Muscle of leg (tissue), 11 donors: ENCODE results near the gene PLEKHM1. TPM values are rescaled to one million over a fixed set of nuclear protein-coding genes. Genes with fewer than 3 reads are reported as not detected.

Experiments
- DNase-seq: peaks from one replicate; pipeline ENCODE4 v3.0.0; 2013
- H3K27ac ChIP-seq: one replicate; pipeline ENCODE4 v1.5.1; 2013; ENCODE audit warnings: mild to moderate bottlenecking, low read length, control low read depth
- H3K27me3 ChIP-seq: one replicate; pipeline ENCODE4 v1.6.1; 2013; ENCODE audit warnings: low read length; ENCODE audit not compliant: control insufficient read depth, insufficient read depth
- H3K36me3 ChIP-seq: one replicate; pipeline ENCODE4 v1.6.1; 2013; ENCODE audit warnings: low read length; ENCODE audit not compliant: control insufficient read depth, insufficient read depth
- H3K4me1 ChIP-seq: one replicate; pipeline ENCODE4 v1.6.1; 2013; ENCODE audit warnings: low read length; ENCODE audit not compliant: control insufficient read depth, insufficient read depth
- H3K4me3 ChIP-seq: one replicate; pipeline ENCODE4 v1.5.1; 2013; ENCODE audit warnings: low read length, control low read depth
- H3K9me3 ChIP-seq: replicated peaks from 2 replicates; pipeline ENCODE4 v1.6.1; 2013; ENCODE audit warnings: low read depth, low read length; ENCODE audit not compliant: control insufficient read depth
- WGBS: methylation state at CpG from one replicate; pipeline ENCODE4 v1.1.5; 2013; ENCODE audit warnings: missing lambda C conversion rate; ENCODE audit not compliant: insufficient coverage; 5-methylcytosine and 5-hydroxymethylcytosine counted together
- polyA plus RNA-seq, 8 donors: library from polyadenylated mRNA; unstranded; fragments of 120-200 nt; gene quantifications; one replicate each; pipeline versions ENCODE4 v1.2.1 to v1.2.3, GENCODE V29; 2013; ENCODE audit warnings: inconsistent platforms in 1 of 8, low replicate concordance in 1 of 8; ENCODE audit not compliant: insufficient read length in 8 of 8, insufficient read depth in 1 of 8
- total RNA-seq: library from RNA; stranded (reverse); fragments of 120-200 nt; gene quantifications from one replicate; pipeline ENCODE4 v1.2.4, GENCODE V29; 2013

Gene PLEKHM1
- total and polyA plus RNA-seq, 9 donors = 7.5 to 11.3 (median 8.9) TPM

DNA sequence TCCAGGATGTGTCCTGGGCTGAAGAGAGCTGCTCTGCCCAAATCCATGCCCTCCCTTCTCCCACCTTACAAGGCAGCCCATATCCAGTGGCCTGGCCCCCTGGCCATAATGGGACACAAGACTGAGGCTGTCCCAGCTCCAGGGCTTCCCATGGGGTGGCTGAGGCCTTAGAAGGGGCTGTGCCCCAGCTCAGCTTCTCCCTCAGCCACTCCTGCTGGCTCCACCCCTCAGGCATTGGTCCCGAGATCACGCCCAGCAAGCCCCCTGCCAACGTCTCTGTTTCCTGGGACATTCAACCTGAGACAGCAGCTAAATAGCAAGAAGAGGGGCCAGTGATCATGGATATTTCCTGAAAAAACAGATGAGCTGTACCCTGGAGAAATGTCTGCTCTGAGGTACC is 101.2 kb downstream of the PLEKHM1 start:
- no peaks in the 10 kb centered on the region for H3K36me3 ChIP-seq
- H3K4me1 ChIP-seq = peaks cover 33% of the 10 kb centered on the region
- no peaks in the 10 kb centered on the region for H3K9me3 ChIP-seq
- H3K4me3 ChIP-seq = no peak overlapping the region
- no peak overlapping the region for H3K27ac ChIP-seq
- no peak for DNase-seq
- H3K27me3 ChIP-seq = peaks cover 26% of the 10 kb centered on the region
- 27% methylated on average over 3 of the region's 3 CpGs for WGBS

DNA sequence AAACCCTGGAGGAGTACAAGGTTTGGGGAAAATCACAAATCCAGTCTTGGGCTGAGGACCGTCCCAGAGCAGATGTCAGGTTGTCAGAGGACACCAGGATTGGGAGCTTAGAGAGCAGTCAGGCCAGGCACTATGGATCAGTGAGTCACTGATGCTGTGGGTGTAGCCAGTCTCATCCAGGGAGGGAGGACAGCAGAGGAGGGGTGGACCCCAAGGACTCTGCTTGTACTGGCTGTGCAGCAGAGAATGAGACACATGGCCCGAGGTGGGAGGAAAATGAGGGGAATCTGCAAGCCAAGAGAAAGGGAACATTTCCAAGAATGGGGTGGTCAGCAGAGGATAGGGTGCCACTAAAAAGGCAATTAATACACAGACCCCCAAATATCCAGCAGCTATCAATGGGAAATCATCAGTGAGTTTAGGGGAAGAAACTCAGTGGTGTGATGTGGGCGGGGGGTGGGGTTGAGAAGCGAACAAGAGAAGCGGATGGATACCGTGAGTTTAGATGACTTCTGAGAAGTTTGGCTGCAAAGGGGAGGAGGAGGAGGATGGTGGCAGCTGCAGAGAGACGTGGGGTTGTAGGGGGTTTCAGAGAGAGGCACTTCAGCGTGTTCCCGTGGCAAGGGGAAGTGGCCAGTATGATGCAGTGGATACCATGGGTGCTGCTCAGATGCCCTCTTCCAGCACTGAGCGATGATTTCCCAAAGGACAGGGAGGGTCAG is 101.8 kb downstream of the PLEKHM1 start:
- H3K27ac ChIP-seq = no peak overlapping the region
- no peaks in the 10 kb centered on the region for H3K36me3 ChIP-seq
- no peaks in the 10 kb centered on the region for H3K9me3 ChIP-seq
- H3K4me1 ChIP-seq = peaks cover 33% of the 10 kb centered on the region
- H3K27me3 ChIP-seq = peaks cover 26% of the 10 kb centered on the region
- H3K4me3 ChIP-seq = no peak overlapping the region
- DNase-seq = no peak
- 37% methylated on average over 8 of the region's 10 CpGs for WGBS

GRCh38 chr17:45387739-45388138 is 102.8 kb downstream of the PLEKHM1 start:
- 84% methylated on average over 3 of the region's 3 CpGs for WGBS
- Histone ChIP-seq H3K27ac (no peak overlapping the region), H3K9me3 (no peaks in the 10 kb centered on the region), H3K27me3 (peaks cover 26% of the 10 kb centered on the region), H3K4me1 (peaks cover 23% of the 10 kb centered on the region), H3K36me3 (no peaks in the 10 kb centered on the region), H3K4me3 (no peak overlapping the region)
- DNase-seq = no peak

GRCh38 chr17:45386178-45386577 is 104.3 kb downstream of the PLEKHM1 start:
- H3K9me3 ChIP-seq = no peaks in the 10 kb centered on the region
- WGBS = no CpG with 5 or more reads among the region's 4 CpGs
- no peak overlapping the region for H3K27ac ChIP-seq

More at GRCh38 chr17:45386178-45386577, 104.3 kb downstream of the PLEKHM1 start:
- Histone ChIP-seq H3K36me3 (no peaks in the 10 kb centered on the region), H3K4me1 (peaks cover 22% of the 10 kb centered on the region), H3K27me3 (peaks cover 24% of the 10 kb centered on the region), H3K4me3 (no peak overlapping the region)
- DNase-seq = no peak

Other genes with a start within 250 kb of the PLEKHM1 start
- gene SPATA32, start 228.6 kb downstream of the PLEKHM1 start, total RNA-seq = 0.04 TPM
- under 1 TPM in 1 of 8 donors, not detected in 7; 0.08 TPM for gene SPATA32, start 228.6 kb downstream of the PLEKHM1 start, polyA plus RNA-seq
- 4.4 TPM for gene MAP3K14, start 173.7 kb downstream of the PLEKHM1 start, total RNA-seq
- gene MAP3K14, start 173.7 kb downstream of the PLEKHM1 start, polyA plus RNA-seq = 10 to 100 TPM in 1 of 8 donors, 1 to 10 TPM in 7; 7.3 to 10.4 (median 8.3) TPM
- gene ARHGAP27, start 57.9 kb downstream of the PLEKHM1 start, total RNA-seq = 7.1 TPM
- 10 to 100 TPM in 4 of 8 donors, 1 to 10 TPM in 4; 7.2 to 19.0 (median 10.0) TPM for gene ARHGAP27, start 57.9 kb downstream of the PLEKHM1 start, polyA plus RNA-seq